Keratinocyte (primary cell): ENCODE measurements around the gene TMEM196. TPM values are rescaled to one million over a fixed set of nuclear protein-coding genes. Genes with fewer than 3 reads are reported as not detected.

Source experiments
- DNase-seq: peaks from one replicate; pipeline ENCODE4 v3.0.0-alpha.2; 2011; ENCODE audit warnings: low read depth, missing footprints, low spot score
- FAIRE-seq: peaks from 2 replicates; lab custom pipeline; 2011; peaks lifted over from hg19 to GRCh38; lab: Jason Lieb, UNC
- H2AFZ ChIP-seq: 2 replicates; pipeline ENCODE4 v1.6.0; 2012; ENCODE audit warnings: low read length, control low read depth, inconsistent platforms; ENCODE audit not compliant: control insufficient read depth
- H3K27ac ChIP-seq: 2 replicates; pipeline ENCODE4 v1.5.1; 2011; ENCODE audit warnings: low read length; ENCODE audit not compliant: control insufficient read depth, insufficient read depth
- H3K27me3 ChIP-seq: 3 replicates; pipeline ENCODE4 v1.6.0; 2011; ENCODE audit warnings: low read length; ENCODE audit not compliant: control insufficient read depth, insufficient read depth; ENCODE audit errors: extremely low read depth
- H3K36me3 ChIP-seq, 2 experiments: 2 replicates in 1 of 2; 3 replicates in 1 of 2; pipeline ENCODE4 v1.5.1; 2011; ENCODE audit warnings: low read length in 2 of 2, mild to moderate bottlenecking in 1 of 2; ENCODE audit not compliant: control insufficient read depth in 2 of 2, insufficient read depth in 2 of 2; ENCODE audit errors: extremely low read depth in 1 of 2
- H3K4me1 ChIP-seq: 3 replicates; pipeline ENCODE4 v1.5.1; 2011; ENCODE audit warnings: low read length; ENCODE audit not compliant: control insufficient read depth, insufficient read depth; ENCODE audit errors: extremely low read depth
- H3K4me2 ChIP-seq: 3 replicates; pipeline ENCODE4 v1.6.0; 2011; ENCODE audit warnings: low read depth, low read length; ENCODE audit not compliant: control insufficient read depth, insufficient read depth; ENCODE audit errors: extremely low read depth
- H3K4me3 ChIP-seq, 3 experiments: fragments of 200-600 bp in 1 of 3; sonication (generic) in 1 of 3; 2 replicates in 2 of 3; 3 replicates in 1 of 3; pipeline ENCODE4 v1.5.1; 2011 to 2016; ENCODE audit warnings: low read length in 3 of 3, mild to moderate bottlenecking in 3 of 3, control low read depth in 2 of 3, inconsistent platforms in 1 of 3, low read depth in 1 of 3, mixed read lengths in 1 of 3, mixed run types in 1 of 3, moderate library complexity in 1 of 3; ENCODE audit not compliant: control insufficient read depth in 2 of 3, insufficient read depth in 2 of 3; ENCODE audit errors: extremely low read depth in 1 of 3
- H3K79me2 ChIP-seq: 2 replicates; pipeline ENCODE4 v1.6.0; 2012; ENCODE audit warnings: low read length; ENCODE audit not compliant: control insufficient read depth, insufficient read depth
- H3K9ac ChIP-seq: 3 replicates; pipeline ENCODE4 v1.6.0; 2011; ENCODE audit warnings: low read length; ENCODE audit not compliant: control insufficient read depth, insufficient read depth; ENCODE audit errors: extremely low read depth
- H3K9me1 ChIP-seq: 3 replicates; pipeline ENCODE4 v1.6.0; 2011; ENCODE audit warnings: low read length; ENCODE audit not compliant: control insufficient read depth, insufficient read depth; ENCODE audit errors: extremely low read depth
- H3K9me3 ChIP-seq: 2 replicates; pipeline ENCODE4 v1.5.1; 2012; ENCODE audit warnings: low read depth, low read length; ENCODE audit not compliant: control insufficient read depth
- H4K20me1 ChIP-seq: 3 replicates; pipeline ENCODE4 v1.6.0; 2011; ENCODE audit warnings: low read length; ENCODE audit not compliant: control insufficient read depth, insufficient read depth; ENCODE audit errors: extremely low read depth
- CTCF ChIP-seq, 3 experiments: IDR thresholded peaks in 1 of 3; conservative IDR thresholded peaks in 1 of 3; optimal IDR thresholded peaks in 1 of 3; 2 replicates in 2 of 3; 3 replicates in 1 of 3; pipeline versions ENCODE3 to v1.5.1; 2011; ENCODE audit warnings: low read length in 3 of 3, mild to moderate bottlenecking in 3 of 3, moderate library complexity in 2 of 3, control low read depth in 1 of 3, inconsistent platforms in 1 of 3; ENCODE audit not compliant: insufficient read depth in 2 of 3; ENCODE audit errors: extremely low read depth in 1 of 3
- EZH2 ChIP-seq: IDR thresholded peaks from one replicate; pipeline ENCODE4 v1.6.1; 2012; ENCODE audit warnings: inconsistent platforms, mild to moderate bottlenecking, low read length, moderate library complexity
- dilution Hi-C: fragments of 300-500 bp; cut with MboI; formaldehyde crosslinking; loops from one replicate; pipeline ENCODE4 v1.7.0; 2020; ENCODE audit warnings: low sequenced_read_pairs; ENCODE audit not compliant: extremely low pct_ligation_motif_present
- polyA plus RNA-seq, 5 experiments: library from polyadenylated mRNA; depleted of rRNA in 3 of 5; stranded (reverse) in 3 of 5; stranded (forward) in 1 of 5; unstranded in 1 of 5; fragments of >200 nt; gene quantifications; 1 replicate in 1 of 5; 2 replicates in 3 of 5; 3 replicates in 1 of 5; pipeline versions ENCODE4 v1.2.1 to v1.2.3, GENCODE V29; 2011 to 2012; ENCODE audit warnings: missing spikeins in 2 of 5, low read depth in 1 of 5, low replicate concordance in 1 of 5

The TMEM196 gene
- polyA plus RNA-seq, 1 donor (not counting 4 experiments of a cell fraction or from before 2014, with no cell fraction given), result not detected

GRCh38 chr7:19707240-19707639, 66.2 kb downstream of the TMEM196 start:
- H3K79me2 ChIP-seq, result peaks cover 47% of the 10 kb centered on the region
- DNase-seq, result no peak
- FAIRE-seq, result no peak
- no peak overlapping the region for H2AFZ ChIP-seq
- H4K20me1 ChIP-seq, result no peaks in the 10 kb centered on the region
- H3K4me2 ChIP-seq, result peak overlapping the region; percentile 94
- peaks cover 12% of the 10 kb centered on the region for H3K4me1 ChIP-seq
- no peaks in the 10 kb centered on the region for H3K27me3 ChIP-seq
- H3K36me3 ChIP-seq, result peaks cover 0 to 6% of the 10 kb centered on the region in 2 experiments
- H3K27ac ChIP-seq, result peak overlapping the region; percentile 95
- no peaks in the 10 kb centered on the region for H3K9me1 ChIP-seq
- dilution Hi-C loops, result no loop called here
- no peaks in the 10 kb centered on the region for H3K9me3 ChIP-seq
- peak overlapping the region in 2 of 3 experiments; percentile 90 to 99 for H3K4me3 ChIP-seq
- peak overlapping the region; percentile 99 for H3K9ac ChIP-seq
- TF ChIP-seq EZH2 (no peak), CTCF (optimal IDR thresholded peaks at IDR 0.05 in 1 of 3, IDR thresholded peaks at IDR 0.05 in 1 of 3, conservative IDR thresholded peaks at IDR 0.05 in 1 of 3; ENCODE audit: extremely low read depth in 1 of 3, insufficient read depth in 2 of 3, low read length in 3 of 3) (no peak)

- DNase-seq, result no peak
- Histone ChIP-seq H3K27me3 (no peaks in the 10 kb centered on the region), H3K36me3 (peaks cover 0 to 6% of the 10 kb centered on the region in 2 experiments), H3K27ac (no peak overlapping the region), H3K4me2 (no peak overlapping the region), H3K9me3 (no peaks in the 10 kb centered on the region), H3K79me2 (peaks cover 50% of the 10 kb centered on the region), H3K9ac (no peak overlapping the region), H3K4me1 (peaks cover 12% of the 10 kb centered on the region), H2AFZ (no peak overlapping the region), H3K4me3 (no peak overlapping the region), H4K20me1 (no peaks in the 10 kb centered on the region), H3K9me1 (no peaks in the 10 kb centered on the region)
- dilution Hi-C loops, result no loop called here
- TF ChIP-seq EZH2, result no peak
- TF ChIP-seq CTCF (optimal IDR thresholded peaks at IDR 0.05 in 1 of 3, IDR thresholded peaks at IDR 0.05 in 1 of 3, conservative IDR thresholded peaks at IDR 0.05 in 1 of 3; ENCODE audit: extremely low read depth in 1 of 3, insufficient read depth in 2 of 3, low read length in 3 of 3), result no peak
- no peak for FAIRE-seq
Measured at GRCh38 chr7:19705663-19706062, 67.8 kb downstream of the TMEM196 start.
